Testis (tissue), 3 donors: ENCODE data around the gene GMCL1. TPM values are rescaled to one million over a fixed set of nuclear protein-coding genes. Genes with fewer than 3 reads are reported as not detected.
"Not testable (repeated sequence)": the region's sequence is repeated elsewhere in the genome, so short reads cannot be mapped to it uniquely, and the experiment has no call there.

Source experiments
- DNase-seq: peaks from one replicate; pipeline ENCODE4 v3.0.0-alpha.2; 2019
- H3K27ac ChIP-seq, 2 donors: fragments of 200-600 bp; sonication (generic); one replicate each; pipeline ENCODE4 v1.5.1; 2019
- H3K27me3 ChIP-seq: fragments of 200-600 bp; sonication (generic); one replicate; pipeline ENCODE4 v1.5.1; 2019
- H3K36me3 ChIP-seq: fragments of 200-600 bp; sonication (generic); one replicate; pipeline ENCODE4 v1.5.1; 2017; ENCODE audit warnings: low read depth; ENCODE audit errors: missing control alignments
- H3K4me1 ChIP-seq: fragments of 200-600 bp; sonication (generic); one replicate; pipeline ENCODE4 v1.5.1; 2019
- H3K4me3 ChIP-seq, 2 donors: fragments of 200-600 bp; sonication (generic); one replicate each; pipeline ENCODE4 v1.5.1; 2017 to 2019
- H3K9me3 ChIP-seq: fragments of 200-600 bp; sonication (generic); one replicate; pipeline ENCODE4 v1.5.1; 2017
- POLR2A ChIP-seq: fragments of 450-650 bp; IDR thresholded peaks from one replicate; pipeline ENCODE4 v1.6.1; 2017; ENCODE audit warnings: antibody characterized with exemption, mild to moderate bottlenecking, moderate library complexity
- WGBS, 2 donors: methylation state at CpG; one replicate each; pipeline ENCODE4 v1.1.5; 2018; 5-methylcytosine and 5-hydroxymethylcytosine counted together
- intact Hi-C: fragments of 100-400 bp; cut with DNase I; formaldehyde crosslinking; loops from one replicate; pipeline ENCODE4 v1.15.1; 2023; ENCODE audit warnings: low total_unique reads
- polyA plus RNA-seq: library from polyadenylated mRNA; stranded (reverse); fragments of 350-450 nt; fragmentation: Illumina TruSeq; extraction: RNeasy Lipid Tissue Mini Kit (QIAGEN cat#74804); gene quantifications from one replicate; pipeline ENCODE4 v1.2.3, GENCODE V29; 2014; ENCODE audit warnings: low read depth, low replicate concordance; ENCODE audit not compliant: insufficient read depth
- total RNA-seq, 2 donors: library from RNA; depleted of rRNA; stranded (reverse); fragments of >200 nt; gene quantifications; one replicate each; pipeline ENCODE4 v1.2.3, GENCODE V29; 2016
- TF ChIP-seq, protein P1 (sequence below), 3 experiments: fragments of 450-650 bp in 2 of 3; fragments of 200-600 bp in 1 of 3; sonication (generic) in 1 of 3; IDR thresholded peaks; one replicate each; pipeline ENCODE4 v1.5.1; 2016 to 2019; ENCODE audit warnings: antibody characterized with exemption in 3 of 3, mild to moderate bottlenecking in 2 of 3, moderate library complexity in 1 of 3

Gene GMCL1
- total and polyA plus RNA-seq, 3 donors from 2014 or later: 19.9 to 30.5 (median 27.6) TPM

DNA sequence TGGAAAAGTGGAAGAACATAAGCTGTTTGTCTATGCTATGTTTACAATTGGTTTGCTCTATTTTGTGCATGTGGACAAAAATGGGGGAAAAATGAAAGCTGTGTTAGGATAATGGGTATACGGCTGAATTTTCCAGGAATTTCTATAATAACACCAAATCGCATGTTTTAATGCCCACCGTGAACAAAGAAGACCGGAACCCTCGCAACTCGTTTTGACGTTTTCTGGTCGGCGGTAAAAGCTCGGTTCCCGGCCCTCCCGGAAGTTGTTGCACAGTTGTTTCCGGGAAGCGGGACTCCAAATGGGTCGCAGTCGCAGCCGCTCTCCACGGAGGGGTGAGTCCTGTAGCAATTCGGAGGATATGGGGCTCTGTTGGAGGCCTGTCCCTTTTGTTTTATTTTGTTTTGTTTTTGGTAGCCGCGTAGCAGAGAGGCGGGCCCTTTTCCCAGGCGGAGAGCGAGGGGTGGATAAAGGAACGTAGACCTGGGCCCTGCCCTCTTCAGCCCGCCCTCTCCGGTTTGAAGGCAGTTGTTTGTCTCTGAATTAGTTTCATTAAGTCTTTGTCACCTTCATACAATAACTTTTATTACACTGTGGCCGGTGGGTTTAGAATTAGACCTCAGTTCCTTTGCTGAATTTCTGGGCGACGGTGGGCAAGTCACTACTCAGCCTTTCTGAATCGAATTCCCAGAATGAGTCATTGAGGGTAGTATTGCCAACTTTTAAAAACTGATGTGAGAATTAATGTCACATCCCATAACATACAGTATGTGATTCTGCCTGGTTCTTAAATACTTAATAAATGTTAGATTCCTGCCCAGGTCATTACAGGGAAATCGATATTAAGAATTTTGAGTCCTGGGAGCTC is 64.5 kb downstream of the GMCL1 start, which contains the start of gene SNRNP27:
TSS of gene SNRNP27 (plus strand) at position 273 of the 868 bp plus-strand sequence. CDS start at position 302, 29 bp downstream.
- no peak for TF ChIP-seq POLR2A
- TF ChIP-seq, protein P1, sequence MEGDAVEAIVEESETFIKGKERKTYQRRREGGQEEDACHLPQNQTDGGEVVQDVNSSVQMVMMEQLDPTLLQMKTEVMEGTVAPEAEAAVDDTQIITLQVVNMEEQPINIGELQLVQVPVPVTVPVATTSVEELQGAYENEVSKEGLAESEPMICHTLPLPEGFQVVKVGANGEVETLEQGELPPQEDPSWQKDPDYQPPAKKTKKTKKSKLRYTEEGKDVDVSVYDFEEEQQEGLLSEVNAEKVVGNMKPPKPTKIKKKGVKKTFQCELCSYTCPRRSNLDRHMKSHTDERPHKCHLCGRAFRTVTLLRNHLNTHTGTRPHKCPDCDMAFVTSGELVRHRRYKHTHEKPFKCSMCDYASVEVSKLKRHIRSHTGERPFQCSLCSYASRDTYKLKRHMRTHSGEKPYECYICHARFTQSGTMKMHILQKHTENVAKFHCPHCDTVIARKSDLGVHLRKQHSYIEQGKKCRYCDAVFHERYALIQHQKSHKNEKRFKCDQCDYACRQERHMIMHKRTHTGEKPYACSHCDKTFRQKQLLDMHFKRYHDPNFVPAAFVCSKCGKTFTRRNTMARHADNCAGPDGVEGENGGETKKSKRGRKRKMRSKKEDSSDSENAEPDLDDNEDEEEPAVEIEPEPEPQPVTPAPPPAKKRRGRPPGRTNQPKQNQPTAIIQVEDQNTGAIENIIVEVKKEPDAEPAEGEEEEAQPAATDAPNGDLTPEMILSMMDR (IDR thresholded peaks at IDR 0.05): no peak
- 0 to 1% methylated on average over 32 of the region's 32 CpGs for WGBS, 2 donors
- peak within 1 kb of the TSS; percentile 70 to 82 for H3K4me3 ChIP-seq
- DNase-seq: peak; percentile 84
- H3K27ac ChIP-seq: peak within 1 kb of the TSS; percentile 68 to 72
- H3K36me3 ChIP-seq: no peaks in the 10 kb centered on the region
- intact Hi-C loops: no loop called here
- no peaks in the 10 kb centered on the region for H3K9me3 ChIP-seq
- no peaks in the 10 kb centered on the region for H3K27me3 ChIP-seq
- H3K4me1 ChIP-seq: peaks cover 13% of the 10 kb centered on the region

- Histone ChIP-seq H3K27ac (peak overlapping the region in 1 of 2 donors; percentile 68), H3K4me1 (peaks cover 13% of the 10 kb centered on the region), H3K4me3 (peak overlapping the region; percentile 70 to 82)
- H3K27me3 ChIP-seq, intact Hi-C loops, DNase-seq, H3K9me3 ChIP-seq, H3K36me3 ChIP-seq: not testable (repeated sequence)
- 31 to 33% methylated on average over 23 of the region's 23 CpGs for WGBS, 2 donors
These were observed 65.3 kb downstream of the GMCL1 start for GRCh38 chr2:69894737-69895136.

- DNase-seq: no peak
- Histone ChIP-seq H3K27me3 (no peaks in the 10 kb centered on the region), H3K27ac (no peak overlapping the region), H3K9me3 (no peaks in the 10 kb centered on the region), H3K4me3 (no peak overlapping the region), H3K4me1 (peaks cover 3% of the 10 kb centered on the region), H3K36me3 (no peaks in the 10 kb centered on the region)
- TF ChIP-seq, protein P1 (IDR thresholded peaks at IDR 0.05): no peak
- TF ChIP-seq POLR2A: no peak
- intact Hi-C loops: no loop called here
- WGBS, 2 donors: 75 to 79% methylated on average over 8 of the region's 8 CpGs
These were observed 72.9 kb downstream of the GMCL1 start for GRCh38 chr2:69902213-69902922.

DNA sequence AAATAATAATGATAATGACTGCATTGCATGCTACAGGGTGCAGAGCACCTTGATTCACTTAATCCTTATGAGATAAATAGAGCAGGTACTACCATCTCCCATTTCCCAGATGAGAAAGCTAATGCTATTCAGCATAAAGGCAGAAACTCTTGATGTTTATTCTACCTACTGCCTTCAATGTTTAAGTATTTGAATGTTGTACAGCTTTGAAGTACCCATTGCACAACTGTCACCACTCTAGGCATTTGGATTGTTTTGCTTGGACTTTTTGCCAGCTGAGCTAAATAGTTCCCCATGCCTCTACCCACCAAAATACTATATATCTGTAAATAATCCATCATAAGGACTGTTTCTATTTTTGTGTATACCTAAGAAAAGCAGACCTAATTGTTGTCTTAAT is 77.8 kb downstream of the GMCL1 start:
- no peak for DNase-seq
- Histone ChIP-seq H3K4me3 (no peak overlapping the region), H3K27me3 (no peaks in the 10 kb centered on the region), H3K36me3 (no peaks in the 10 kb centered on the region), H3K4me1 (peaks cover 3% of the 10 kb centered on the region), H3K27ac (no peak overlapping the region), H3K9me3 (no peaks in the 10 kb centered on the region)
- intact Hi-C loops: no loop called here
- no peak for TF ChIP-seq POLR2A

DNA sequence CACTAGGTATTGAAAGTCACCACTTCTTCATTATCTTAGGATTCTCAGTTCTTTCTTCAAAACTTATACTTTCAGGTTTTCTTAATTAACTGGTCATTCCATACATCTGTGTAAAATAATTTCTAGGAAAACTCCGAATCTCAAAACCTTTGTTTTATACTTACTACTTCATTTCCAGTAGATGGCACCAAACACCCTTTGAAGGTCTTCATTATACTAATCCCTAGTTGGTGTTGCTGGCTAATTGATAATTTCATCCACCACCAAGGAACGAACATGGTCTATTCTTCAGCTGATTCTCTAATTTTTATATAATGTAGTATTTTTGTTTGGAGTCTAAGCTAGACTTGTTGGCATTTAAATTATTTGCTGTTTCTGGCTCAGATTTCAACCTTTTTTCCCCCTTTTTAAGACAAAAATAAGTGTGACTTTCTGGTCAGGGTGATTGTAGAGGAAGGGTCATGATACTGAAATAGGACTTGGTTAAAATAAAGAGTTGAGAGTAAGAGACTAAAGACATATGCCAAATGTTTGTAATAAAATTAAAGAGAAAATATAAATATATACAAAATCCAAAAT is 82.6 kb downstream of the GMCL1 start:
- WGBS, 2 donors: 24 to 27% methylated on average over 2 of the region's 2 CpGs
- no peak for TF ChIP-seq POLR2A
- TF ChIP-seq, protein P1 (IDR thresholded peaks at IDR 0.05): peak; percentile 54 to 59 (median 57)
- Histone ChIP-seq H3K27me3 (no peaks in the 10 kb centered on the region), H3K36me3 (no peaks in the 10 kb centered on the region), H3K9me3 (no peaks in the 10 kb centered on the region), H3K4me1 (peaks cover 8% of the 10 kb centered on the region), H3K4me3 (no peak overlapping the region), H3K27ac (peak overlapping the region; percentile 14 to 21)
- intact Hi-C loops: loop anchor here (5.0 to 10.0 kb wide), 2 partner anchors 173 to 230 kb away; partner anchors contain the start of gene PCBP1
- DNase-seq: no peak
